Measurements from ENCODE around the gene UNCX. TPM values are rescaled to one million over a fixed set of nuclear protein-coding genes. Genes with fewer than 3 reads are reported as not detected.

The UNCX gene
- total RNA-seq, 1 donor from 2014 or later, result not detected

DNA sequence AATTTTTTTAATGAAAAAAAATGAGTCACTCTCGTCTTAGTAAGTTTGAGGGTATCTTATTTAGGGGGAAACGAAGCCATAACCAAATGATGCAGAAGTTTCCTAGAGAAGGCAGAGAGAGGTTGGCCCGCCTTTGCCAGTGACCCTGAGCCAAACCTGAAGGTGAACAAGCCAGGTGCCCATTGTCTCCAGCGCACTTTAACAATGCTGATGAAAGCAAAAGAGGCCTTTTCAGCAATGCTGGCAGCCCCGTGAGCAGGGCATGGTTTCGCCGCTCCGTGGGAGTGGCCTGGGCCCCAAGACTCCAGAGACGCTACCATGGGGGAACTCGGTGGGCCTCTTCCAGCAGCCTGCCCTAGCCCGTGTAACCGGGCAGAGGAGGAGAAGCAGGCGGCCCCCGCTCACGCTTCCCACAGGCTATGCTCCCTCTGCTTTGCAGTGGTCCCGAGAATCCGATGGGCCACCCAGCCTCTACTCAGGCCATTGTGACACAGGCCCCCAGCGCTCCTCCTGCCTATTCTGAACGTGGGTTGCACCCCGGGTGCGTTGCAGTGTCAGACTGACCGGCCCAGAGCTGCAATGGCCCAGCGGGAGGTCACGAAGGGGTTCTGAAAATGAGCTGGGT, 14.0 kb upstream of the UNCX start:
- Mint-ChIP-seq H3K27ac (ENCODE audit: unreplicated experiment) (no peak overlapping the region), H3K9me3 (ENCODE audit: unreplicated experiment) (no peaks in the 10 kb centered on the region), H3K36me3 (ENCODE audit: unreplicated experiment) (no peaks in the 10 kb centered on the region), H3K27me3 (ENCODE audit: unreplicated experiment) (peaks cover 51% of the 10 kb centered on the region), H3K4me3 (ENCODE audit: unreplicated experiment) (no peak overlapping the region), H3K4me1 (ENCODE audit: unreplicated experiment) (no peaks in the 10 kb centered on the region)
- no peak for DNase-seq (ENCODE audit: extremely low spot score, unreplicated experiment)
- TF ChIP-seq, protein P1, sequence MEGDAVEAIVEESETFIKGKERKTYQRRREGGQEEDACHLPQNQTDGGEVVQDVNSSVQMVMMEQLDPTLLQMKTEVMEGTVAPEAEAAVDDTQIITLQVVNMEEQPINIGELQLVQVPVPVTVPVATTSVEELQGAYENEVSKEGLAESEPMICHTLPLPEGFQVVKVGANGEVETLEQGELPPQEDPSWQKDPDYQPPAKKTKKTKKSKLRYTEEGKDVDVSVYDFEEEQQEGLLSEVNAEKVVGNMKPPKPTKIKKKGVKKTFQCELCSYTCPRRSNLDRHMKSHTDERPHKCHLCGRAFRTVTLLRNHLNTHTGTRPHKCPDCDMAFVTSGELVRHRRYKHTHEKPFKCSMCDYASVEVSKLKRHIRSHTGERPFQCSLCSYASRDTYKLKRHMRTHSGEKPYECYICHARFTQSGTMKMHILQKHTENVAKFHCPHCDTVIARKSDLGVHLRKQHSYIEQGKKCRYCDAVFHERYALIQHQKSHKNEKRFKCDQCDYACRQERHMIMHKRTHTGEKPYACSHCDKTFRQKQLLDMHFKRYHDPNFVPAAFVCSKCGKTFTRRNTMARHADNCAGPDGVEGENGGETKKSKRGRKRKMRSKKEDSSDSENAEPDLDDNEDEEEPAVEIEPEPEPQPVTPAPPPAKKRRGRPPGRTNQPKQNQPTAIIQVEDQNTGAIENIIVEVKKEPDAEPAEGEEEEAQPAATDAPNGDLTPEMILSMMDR (IDR thresholded peaks at IDR 0.05), result no peak

DNA sequence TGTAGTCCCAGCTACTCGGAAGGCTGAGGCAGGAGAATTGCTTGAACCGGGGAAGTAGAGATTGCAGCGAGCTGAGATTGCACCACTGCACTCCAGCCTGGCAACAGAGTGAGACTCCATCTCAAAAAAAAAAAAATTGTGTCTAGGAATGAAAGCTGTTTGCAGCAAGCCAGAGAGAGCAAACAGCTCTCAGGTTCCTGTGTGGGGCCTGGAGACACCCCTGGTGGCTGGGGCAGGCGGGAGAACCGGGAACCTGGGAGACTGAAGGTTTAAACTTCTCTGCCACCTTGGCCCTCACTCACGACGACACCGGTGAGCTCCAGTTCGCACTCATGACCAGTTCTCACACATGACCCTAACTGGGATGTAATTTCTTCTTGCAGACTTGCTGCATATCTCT, 13.2 kb upstream of the UNCX start:
- TF ChIP-seq, protein P1 (IDR thresholded peaks at IDR 0.05), result no peak
- Mint-ChIP-seq H3K36me3 (ENCODE audit: unreplicated experiment) (no peaks in the 10 kb centered on the region), H3K9me3 (ENCODE audit: unreplicated experiment) (no peaks in the 10 kb centered on the region), H3K4me3 (ENCODE audit: unreplicated experiment) (no peak overlapping the region), H3K4me1 (ENCODE audit: unreplicated experiment) (no peaks in the 10 kb centered on the region), H3K27ac (ENCODE audit: unreplicated experiment) (no peak overlapping the region), H3K27me3 (ENCODE audit: unreplicated experiment) (peaks cover 45% of the 10 kb centered on the region)
- no peak for DNase-seq (ENCODE audit: extremely low spot score, unreplicated experiment)

DNA sequence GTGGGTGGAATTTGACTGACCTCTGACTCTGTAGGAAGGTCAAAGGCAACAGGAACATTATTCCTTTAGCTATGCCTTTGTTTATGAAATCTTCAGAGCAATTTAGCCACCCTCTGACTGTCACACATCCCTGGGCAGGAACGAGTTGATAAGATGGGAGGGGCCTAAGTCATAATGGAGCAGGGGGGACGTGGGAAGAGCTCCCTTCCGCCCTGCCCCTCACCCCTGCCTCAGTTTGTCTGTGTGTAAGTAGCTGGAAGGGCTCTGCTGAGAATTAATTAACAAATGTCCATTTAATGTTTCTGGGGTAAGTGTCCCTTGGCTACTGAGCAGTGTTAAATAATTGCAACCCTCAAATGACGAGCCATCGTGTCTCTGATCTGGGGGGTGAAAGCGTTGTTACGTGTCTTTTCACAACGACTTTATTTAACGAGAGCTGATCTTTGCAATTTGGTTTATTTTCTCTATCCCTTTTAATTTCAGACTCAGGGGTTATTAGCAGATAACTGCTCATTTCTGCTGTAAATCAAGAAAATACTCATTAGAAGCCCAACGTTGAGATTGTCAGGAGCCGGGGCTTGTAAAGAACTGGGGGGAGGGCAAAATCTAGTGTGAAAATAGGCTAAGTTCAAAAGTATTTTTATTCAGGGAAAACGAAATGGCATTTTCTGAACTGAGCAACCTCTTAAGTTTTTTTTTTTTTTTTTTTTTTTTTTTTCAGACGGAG, 12.5 kb upstream of the UNCX start:
- Mint-ChIP-seq H3K27ac (ENCODE audit: unreplicated experiment) (no peak overlapping the region), H3K4me3 (ENCODE audit: unreplicated experiment) (no peak overlapping the region), H3K9me3 (ENCODE audit: unreplicated experiment) (no peaks in the 10 kb centered on the region), H3K27me3 (ENCODE audit: unreplicated experiment) (peaks cover 45% of the 10 kb centered on the region), H3K4me1 (ENCODE audit: unreplicated experiment) (no peaks in the 10 kb centered on the region), H3K36me3 (ENCODE audit: unreplicated experiment) (no peaks in the 10 kb centered on the region)
- DNase-seq (ENCODE audit: extremely low spot score, unreplicated experiment), result no peak
- TF ChIP-seq, protein P1 (IDR thresholded peaks at IDR 0.05), result no peak

DNA sequence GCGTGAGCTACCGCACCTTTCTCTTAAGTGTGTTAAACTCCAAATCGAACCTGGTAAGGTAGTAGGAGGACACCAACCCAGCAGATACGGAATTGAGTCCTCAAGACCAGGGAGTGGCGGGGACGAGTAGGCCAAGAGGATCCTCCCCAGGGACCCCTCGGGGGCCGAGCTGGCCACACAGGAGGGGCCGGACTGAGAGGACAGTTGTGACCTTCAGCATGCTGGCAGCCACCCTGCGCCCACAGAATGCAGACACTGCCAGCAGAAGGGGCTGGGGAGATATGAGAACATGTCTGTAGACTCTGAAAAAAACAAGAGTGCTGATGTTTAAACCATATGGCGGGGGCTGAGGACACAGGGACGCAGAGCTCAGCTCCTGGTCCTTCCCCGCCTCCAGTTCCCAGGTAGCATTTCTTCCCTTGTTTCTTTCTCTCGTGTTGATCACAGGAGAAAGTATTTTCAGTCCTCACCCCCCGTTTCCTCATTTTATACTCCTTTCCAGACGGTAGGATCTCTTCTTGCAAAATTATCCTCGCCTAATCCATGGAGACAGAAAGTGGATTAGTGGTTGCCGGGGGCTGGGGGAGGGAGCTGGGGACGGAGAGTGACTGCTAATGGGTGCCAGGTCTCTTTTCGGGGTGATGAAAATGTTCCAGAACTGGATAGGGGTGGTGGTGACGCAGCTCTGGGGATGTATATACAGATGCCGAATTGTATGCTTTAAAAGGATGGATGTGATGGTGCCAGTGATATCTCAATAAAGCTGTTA, 11.5 kb upstream of the UNCX start:
- H3K4me1 Mint-ChIP-seq (ENCODE audit: unreplicated experiment), result peaks cover 1% of the 10 kb centered on the region
- no peaks in the 10 kb centered on the region for H3K36me3 Mint-ChIP-seq (ENCODE audit: unreplicated experiment)
- TF ChIP-seq, protein P1 (IDR thresholded peaks at IDR 0.05), result no peak
- H3K9me3 Mint-ChIP-seq (ENCODE audit: unreplicated experiment), result no peaks in the 10 kb centered on the region
- H3K4me3 Mint-ChIP-seq (ENCODE audit: unreplicated experiment), result no peak overlapping the region
- H3K27ac Mint-ChIP-seq (ENCODE audit: unreplicated experiment), result no peak overlapping the region
- no peak for DNase-seq (ENCODE audit: extremely low spot score, unreplicated experiment)
- H3K27me3 Mint-ChIP-seq (ENCODE audit: unreplicated experiment), result peaks cover 52% of the 10 kb centered on the region

All from osteocyte (in vitro differentiated cells).